NT2/D1 (cell line): Measurements from ENCODE around the gene DRP2.
"Not testable (repeated sequence)": the region's sequence is repeated elsewhere in the genome, so short reads cannot be mapped to it uniquely, and the experiment has no call there.

Experiments used
- DNase-seq: peaks from one replicate; pipeline ENCODE4 v3.0.0-alpha.2; 2011; ENCODE audit warnings: low read depth, low spot score
- H3K27me3 ChIP-seq: 2 replicates; pipeline ENCODE4 v1.6.0; 2011; ENCODE audit warnings: mild to moderate bottlenecking; ENCODE audit not compliant: insufficient read length, insufficient read depth
- H3K36me3 ChIP-seq: 2 replicates; pipeline ENCODE4 v1.6.1; 2011; ENCODE audit warnings: mild to moderate bottlenecking, low read length, mixed read lengths; ENCODE audit not compliant: insufficient read depth, insufficient read length
- H3K4me1 ChIP-seq: 2 replicates; pipeline ENCODE4 v1.5.1; 2011; ENCODE audit not compliant: insufficient read depth, insufficient read length
- H3K4me3 ChIP-seq: 2 replicates; pipeline ENCODE4 v1.5.1; 2011; ENCODE audit warnings: low read depth; ENCODE audit not compliant: insufficient read length
- H3K9ac ChIP-seq: 2 replicates; pipeline ENCODE4 v1.6.0; 2011; ENCODE audit warnings: low read depth; ENCODE audit not compliant: insufficient read length
- H3K9me3 ChIP-seq: 2 replicates; pipeline ENCODE4 v1.5.1; 2011; ENCODE audit warnings: mild to moderate bottlenecking, low read length; ENCODE audit not compliant: insufficient read depth
- SUZ12 ChIP-seq: IDR thresholded peaks from 2 replicates; pipeline ENCODE4 v1.6.1; 2011; ENCODE audit not compliant: insufficient read length, insufficient read depth; ENCODE audit errors: extremely low read depth
- YY1 ChIP-seq: IDR thresholded peaks from 2 replicates; pipeline ENCODE4 v1.6.1; 2011; ENCODE audit not compliant: insufficient read length, insufficient read depth
- ZNF274 ChIP-seq: IDR thresholded peaks from 2 replicates; pipeline ENCODE4 v1.6.1; 2011; ENCODE audit warnings: mild to moderate bottlenecking, low read depth, low read length

Gene DRP2

GRCh38 chrX:101219116-101219863 lies at the start of gene DRP2:
TSS of gene DRP2 (plus strand) at chrX:101219786. CDS start at chrX:101231648, 11,862 bp downstream.
- Histone ChIP-seq H3K9me3 (no peaks in the 10 kb centered on the region), H3K4me3 (no peak within 1 kb of the TSS), H3K9ac (no peak within 1 kb of the TSS), H3K36me3 (no peaks in the 10 kb centered on the region), H3K4me1 (peaks cover 4% of the 10 kb centered on the region), H3K27me3 (no peaks in the 10 kb centered on the region)
- DNase-seq = no peak
- TF ChIP-seq ZNF274 = no peak
- TF ChIP-seq YY1 = no peak
- no peak for TF ChIP-seq SUZ12

- no peak for TF ChIP-seq SUZ12
- no peak for TF ChIP-seq YY1
- TF ChIP-seq ZNF274 = no peak
- H3K4me3 ChIP-seq = no peak overlapping the region
- H3K27me3 ChIP-seq = no peaks in the 10 kb centered on the region
- no peak for DNase-seq
- no peak overlapping the region for H3K9ac ChIP-seq
- H3K36me3 ChIP-seq = peaks cover 2% of the 10 kb centered on the region
- H3K9me3 ChIP-seq = no peaks in the 10 kb centered on the region
- H3K4me1 ChIP-seq = no peaks in the 10 kb centered on the region
Measured at GRCh38 chrX:101171883-101172400, 47.6 kb upstream of the DRP2 start.

GRCh38 chrX:101176439-101176838 lies 43.1 kb upstream of the DRP2 start:
- no peak for TF ChIP-seq SUZ12
- no peak for TF ChIP-seq ZNF274
- TF ChIP-seq YY1 = no peak
- no peak overlapping the region for H3K9ac ChIP-seq
- no peaks in the 10 kb centered on the region for H3K36me3 ChIP-seq
- no peak for DNase-seq
- H3K27me3 ChIP-seq = no peaks in the 10 kb centered on the region
- H3K4me3 ChIP-seq = no peak overlapping the region
- H3K9me3 ChIP-seq = no peaks in the 10 kb centered on the region
- peaks cover 4% of the 10 kb centered on the region for H3K4me1 ChIP-seq

- not testable (repeated sequence) for H3K4me1 ChIP-seq, DNase-seq, H3K9me3 ChIP-seq, H3K27me3 ChIP-seq, H3K36me3 ChIP-seq, H3K9ac ChIP-seq, H3K4me3 ChIP-seq
Measured at GRCh38 chrX:101184876-101185275, 34.7 kb upstream of the DRP2 start.

GRCh38 chrX:101187961-101188360 lies 31.6 kb upstream of the DRP2 start:
- DNase-seq, H3K27me3 ChIP-seq, H3K4me3 ChIP-seq, H3K9me3 ChIP-seq, H3K4me1 ChIP-seq, H3K36me3 ChIP-seq, H3K9ac ChIP-seq: not testable (repeated sequence)

GRCh38 chrX:101190736-101191135 lies 28.9 kb upstream of the DRP2 start:
- 0 out of 2 replicates have a peak, but pooled peaks cover 5% of the 10 kb centered on the region for H3K9me3 ChIP-seq
- no peak for TF ChIP-seq YY1
- no peak for TF ChIP-seq SUZ12
- TF ChIP-seq ZNF274 = no peak
- no peaks in the 10 kb centered on the region for H3K4me1 ChIP-seq
- no peak overlapping the region for H3K9ac ChIP-seq
- no peak for DNase-seq
- no peaks in the 10 kb centered on the region for H3K36me3 ChIP-seq
- H3K4me3 ChIP-seq = no peak overlapping the region
- H3K27me3 ChIP-seq = no peaks in the 10 kb centered on the region

GRCh38 chrX:101191217-101191750 lies 28.3 kb upstream of the DRP2 start:
- no peak for TF ChIP-seq SUZ12
- TF ChIP-seq YY1 = no peak
- TF ChIP-seq ZNF274 = no peak
- Histone ChIP-seq H3K27me3 (no peaks in the 10 kb centered on the region), H3K9me3 (0 out of 2 replicates have a peak, but pooled peaks cover 5% of the 10 kb centered on the region), H3K9ac (no peak overlapping the region), H3K4me1 (no peaks in the 10 kb centered on the region), H3K36me3 (no peaks in the 10 kb centered on the region), H3K4me3 (no peak overlapping the region)
- no peak for DNase-seq
